ENCODE measurements around the gene IFI16. TPM values are rescaled to one million over a fixed set of nuclear protein-coding genes. Genes with fewer than 3 reads are reported as not detected.
A peak's percentile ranks its signal among the peaks of the same experiment; 100 is the strongest.

The IFI16 gene
- total and polyA plus RNA-seq, 12 donors = 39.4 to 130 (median 95.3) TPM

- H3K9me3 ChIP-seq (replicated peaks in 1 of 3) = no peaks in the 10 kb centered on the region
- H3K4me1 ChIP-seq (replicated peaks in 1 of 2) = peaks cover 0 to 17% of the 10 kb centered on the region in 2 donors
- no peak overlapping the region for H3K27ac ChIP-seq
- TF ChIP-seq POLR2A (IDR thresholded peaks at IDR 0.05) = no peak
- TF ChIP-seq, protein P1, sequence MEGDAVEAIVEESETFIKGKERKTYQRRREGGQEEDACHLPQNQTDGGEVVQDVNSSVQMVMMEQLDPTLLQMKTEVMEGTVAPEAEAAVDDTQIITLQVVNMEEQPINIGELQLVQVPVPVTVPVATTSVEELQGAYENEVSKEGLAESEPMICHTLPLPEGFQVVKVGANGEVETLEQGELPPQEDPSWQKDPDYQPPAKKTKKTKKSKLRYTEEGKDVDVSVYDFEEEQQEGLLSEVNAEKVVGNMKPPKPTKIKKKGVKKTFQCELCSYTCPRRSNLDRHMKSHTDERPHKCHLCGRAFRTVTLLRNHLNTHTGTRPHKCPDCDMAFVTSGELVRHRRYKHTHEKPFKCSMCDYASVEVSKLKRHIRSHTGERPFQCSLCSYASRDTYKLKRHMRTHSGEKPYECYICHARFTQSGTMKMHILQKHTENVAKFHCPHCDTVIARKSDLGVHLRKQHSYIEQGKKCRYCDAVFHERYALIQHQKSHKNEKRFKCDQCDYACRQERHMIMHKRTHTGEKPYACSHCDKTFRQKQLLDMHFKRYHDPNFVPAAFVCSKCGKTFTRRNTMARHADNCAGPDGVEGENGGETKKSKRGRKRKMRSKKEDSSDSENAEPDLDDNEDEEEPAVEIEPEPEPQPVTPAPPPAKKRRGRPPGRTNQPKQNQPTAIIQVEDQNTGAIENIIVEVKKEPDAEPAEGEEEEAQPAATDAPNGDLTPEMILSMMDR (IDR thresholded peaks at IDR 0.05) = no peak
- H3K4me3 ChIP-seq = no peak overlapping the region
- no peak for DNase-seq
- no peaks in the 10 kb centered on the region for H3K27me3 ChIP-seq
- 91 to 94% (median 92%) methylated on average over 4 of the region's 4 CpGs for WGBS, 4 donors
- intact Hi-C loops (cut with DNase I) = no loop called here
- H3K36me3 ChIP-seq (replicated peaks in 1 of 2) = no peaks in the 10 kb centered on the region
Measured at GRCh38 chr1:159066108-159066507, 56.4 kb downstream of the IFI16 start.

GRCh38 chr1:159067699-159068621 is 58.3 kb downstream of the IFI16 start:
- peak overlapping the region in 2 of 5 donors; percentile 31 to 67 for H3K27ac ChIP-seq
- 45 to 53% (median 49%) methylated on average over 6 of the region's 6 CpGs for WGBS, 4 donors
- intact Hi-C loops (cut with DNase I) = no loop called here
- no peak overlapping the region for H3K4me3 ChIP-seq
- H3K36me3 ChIP-seq (replicated peaks in 1 of 2) = no peaks in the 10 kb centered on the region
- TF ChIP-seq, protein P1 (IDR thresholded peaks at IDR 0.05) = no peak
- no peak for TF ChIP-seq POLR2A (IDR thresholded peaks at IDR 0.05)
- DNase-seq = peak in 1 of 7 donors; percentile 34
- H3K9me3 ChIP-seq (replicated peaks in 1 of 3) = no peaks in the 10 kb centered on the region
- H3K4me1 ChIP-seq (replicated peaks in 1 of 2) = peaks cover 0 to 17% of the 10 kb centered on the region in 2 donors
- H3K27me3 ChIP-seq = no peaks in the 10 kb centered on the region

DNA sequence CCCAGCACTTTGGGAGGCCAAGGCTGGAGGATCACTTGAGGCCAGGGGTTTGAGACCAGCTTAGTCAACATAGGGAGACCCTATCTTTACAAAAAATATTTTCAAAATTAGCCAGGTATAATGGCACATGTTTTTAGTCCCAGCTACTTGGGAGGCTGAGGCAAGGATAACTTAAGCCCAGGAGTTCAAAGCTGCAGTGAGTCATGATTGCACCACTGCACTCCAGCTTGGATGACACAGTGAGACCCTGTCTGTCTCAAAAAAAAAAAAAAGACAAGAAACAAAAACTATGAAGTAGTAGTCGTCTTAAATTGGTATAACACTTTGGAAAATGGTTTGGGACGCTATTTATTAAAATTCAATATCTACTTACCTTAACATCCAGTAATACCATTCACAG is 59.2 kb downstream of the IFI16 start:
- intact Hi-C loops (cut with DNase I) = no loop called here
- no peak for TF ChIP-seq POLR2A (IDR thresholded peaks at IDR 0.05)
- TF ChIP-seq, protein P1 (IDR thresholded peaks at IDR 0.05) = no peak

GRCh38 chr1:159071970-159072582 is 62.4 kb downstream of the IFI16 start:
- Histone ChIP-seq H3K27me3 (no peaks in the 10 kb centered on the region), H3K36me3 (replicated peaks in 1 of 2) (no peaks in the 10 kb centered on the region), H3K4me1 (replicated peaks in 1 of 2) (peaks cover 0 to 17% of the 10 kb centered on the region in 2 donors), H3K4me3 (no peak overlapping the region), H3K27ac (no peak overlapping the region), H3K9me3 (replicated peaks in 1 of 3) (no peaks in the 10 kb centered on the region)
- no peak for DNase-seq
- TF ChIP-seq, protein P1 (IDR thresholded peaks at IDR 0.05) = peak; percentile 43 to 80 (median 77)
- no peak for TF ChIP-seq POLR2A (IDR thresholded peaks at IDR 0.05)
- intact Hi-C loops (cut with DNase I) = loop anchor here in 1 of 2 donors (5.0 kb wide), 2 partner anchors 75 to 865 kb away; no protein-coding TSS in a partner anchor

More for the DNA sequence above, 59.2 kb downstream of the IFI16 start:
- Histone ChIP-seq H3K36me3 (replicated peaks in 1 of 2) (no peaks in the 10 kb centered on the region), H3K9me3 (replicated peaks in 1 of 3) (no peaks in the 10 kb centered on the region), H3K4me1 (replicated peaks in 1 of 2) (peaks cover 0 to 17% of the 10 kb centered on the region in 2 donors), H3K27me3 (no peaks in the 10 kb centered on the region), H3K27ac (no peak overlapping the region), H3K4me3 (no peak overlapping the region)
- 60 to 74% (median 66%) methylated on average over 2 of the region's 2 CpGs for WGBS, 4 donors
- peak in 2 of 7 donors; percentile 21 to 27 for DNase-seq

Measured in adrenal gland (tissue), 12 donors.